Right lobe of liver (tissue), 4 donors: ENCODE data around the gene KIF18A.

ENCODE experiments used
- POLR2A ChIP-seq: fragments of 450-650 bp; IDR thresholded peaks from one replicate; pipeline ENCODE4 v1.6.1; 2017; ENCODE audit warnings: antibody characterized with exemption, mild to moderate bottlenecking
- TF ChIP-seq, protein P1 (sequence below), 4 donors: fragments of 200-600 bp in 3 of 4; fragments of 450-650 bp in 1 of 4; IDR thresholded peaks; one replicate each; pipeline versions ENCODE4 v1.5.1 to v1.8.0; 2016 to 2022; ENCODE audit warnings: antibody characterized with exemption in 4 of 4, mild to moderate bottlenecking in 2 of 4
- donor health status: DM: no; HTN: no; CAD: no.
- donor health status: DM: no; HTN: no; CAD: no.
- donor health status: DM: no; HTN: yes; CAD: no.

DNA sequence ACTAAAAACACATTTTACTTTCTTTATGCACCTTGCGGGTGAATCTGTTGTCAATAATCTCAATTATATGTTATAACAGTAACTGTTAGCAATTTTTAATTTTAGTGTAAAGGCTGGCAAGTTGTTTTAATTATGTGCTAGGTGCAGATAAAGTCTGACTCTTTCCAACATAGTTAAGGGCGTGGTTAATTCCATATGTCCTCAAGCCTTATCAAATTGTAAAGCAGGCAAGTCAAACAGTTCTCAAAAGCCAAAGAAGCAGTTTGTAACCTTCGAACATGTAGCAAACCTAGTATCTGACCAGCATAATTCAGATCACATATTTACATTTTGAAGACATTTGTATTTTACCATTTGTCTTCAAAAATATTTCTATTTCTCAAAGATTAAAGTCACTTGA, 29.4 kb upstream of the KIF18A start:
- TF ChIP-seq POLR2A: no peak
- TF ChIP-seq, protein P1, sequence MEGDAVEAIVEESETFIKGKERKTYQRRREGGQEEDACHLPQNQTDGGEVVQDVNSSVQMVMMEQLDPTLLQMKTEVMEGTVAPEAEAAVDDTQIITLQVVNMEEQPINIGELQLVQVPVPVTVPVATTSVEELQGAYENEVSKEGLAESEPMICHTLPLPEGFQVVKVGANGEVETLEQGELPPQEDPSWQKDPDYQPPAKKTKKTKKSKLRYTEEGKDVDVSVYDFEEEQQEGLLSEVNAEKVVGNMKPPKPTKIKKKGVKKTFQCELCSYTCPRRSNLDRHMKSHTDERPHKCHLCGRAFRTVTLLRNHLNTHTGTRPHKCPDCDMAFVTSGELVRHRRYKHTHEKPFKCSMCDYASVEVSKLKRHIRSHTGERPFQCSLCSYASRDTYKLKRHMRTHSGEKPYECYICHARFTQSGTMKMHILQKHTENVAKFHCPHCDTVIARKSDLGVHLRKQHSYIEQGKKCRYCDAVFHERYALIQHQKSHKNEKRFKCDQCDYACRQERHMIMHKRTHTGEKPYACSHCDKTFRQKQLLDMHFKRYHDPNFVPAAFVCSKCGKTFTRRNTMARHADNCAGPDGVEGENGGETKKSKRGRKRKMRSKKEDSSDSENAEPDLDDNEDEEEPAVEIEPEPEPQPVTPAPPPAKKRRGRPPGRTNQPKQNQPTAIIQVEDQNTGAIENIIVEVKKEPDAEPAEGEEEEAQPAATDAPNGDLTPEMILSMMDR (IDR thresholded peaks at IDR 0.05): no peak
